Liver (tissue), 3 donors: ENCODE data around the gene GNLY.

Experiments
- CTCF ChIP-seq: fragments of 150-350 bp; IDR thresholded peaks from 2 replicates; pipeline ENCODE4 v1.5.1; 2017; ENCODE audit warnings: improper control_type of control experiment, low read depth, low read length; ENCODE audit not compliant: missing input control
- HNF4G ChIP-seq: IDR thresholded peaks from 2 replicates; pipeline ENCODE4 v1.6.1; 2016; ENCODE audit warnings: antibody characterized with exemption
- RXRA ChIP-seq, 2 donors: IDR thresholded peaks; 2 replicates each; pipeline ENCODE4 v1.6.1; 2017 to 2018; ENCODE audit warnings: antibody characterized with exemption in 2 of 2, mild to moderate bottlenecking in 1 of 2
- SP1 ChIP-seq: IDR thresholded peaks from 2 replicates; pipeline ENCODE4 v1.6.1; 2018; ENCODE audit warnings: antibody characterized with exemption, mild to moderate bottlenecking
- TAF1 ChIP-seq: conservative IDR thresholded peaks from 2 replicates; pipeline ENCODE4 v1.6.1; 2016; ENCODE audit warnings: antibody characterized with exemption, mild to moderate bottlenecking
- TF ChIP-seq, protein P1 (sequence below): IDR thresholded peaks from 2 replicates; pipeline ENCODE4 v1.6.1; 2016; ENCODE audit warnings: antibody characterized with exemption
- TF ChIP-seq, protein P2 (sequence below): IDR thresholded peaks from 2 replicates; pipeline ENCODE4 v1.6.1; 2016; ENCODE audit warnings: antibody characterized with exemption
- donor health status: healthy.
- donor health status: healthy.

DNA sequence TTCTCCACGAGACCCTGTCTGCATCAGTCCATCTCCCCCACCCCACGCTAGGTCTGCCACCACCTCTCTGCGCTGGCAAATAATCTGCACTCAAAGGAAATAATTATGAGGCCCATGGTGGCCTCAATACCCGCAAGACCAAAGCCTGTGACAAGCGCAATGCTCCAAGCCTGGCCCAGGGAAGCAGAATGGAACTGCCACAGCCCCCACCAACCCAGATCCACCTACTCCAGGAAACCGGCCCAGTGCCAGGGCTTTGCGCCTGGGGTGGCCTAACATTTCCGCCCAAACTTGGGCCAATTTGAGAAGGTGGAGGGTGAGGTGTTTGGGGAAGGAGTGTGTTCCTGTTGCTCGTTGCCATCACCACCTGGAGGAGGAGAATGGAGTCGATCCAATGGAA lies 33.6 kb downstream of the GNLY start:
- TF ChIP-seq CTCF (no peak), RXRA (IDR thresholded peaks at IDR 0.05) (no peak), SP1 (no peak), TAF1 (no peak), HNF4G (no peak)
- TF ChIP-seq, protein P1, sequence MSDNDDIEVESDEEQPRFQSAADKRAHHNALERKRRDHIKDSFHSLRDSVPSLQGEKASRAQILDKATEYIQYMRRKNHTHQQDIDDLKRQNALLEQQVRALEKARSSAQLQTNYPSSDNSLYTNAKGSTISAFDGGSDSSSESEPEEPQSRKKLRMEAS: no peak
- TF ChIP-seq, protein P2, sequence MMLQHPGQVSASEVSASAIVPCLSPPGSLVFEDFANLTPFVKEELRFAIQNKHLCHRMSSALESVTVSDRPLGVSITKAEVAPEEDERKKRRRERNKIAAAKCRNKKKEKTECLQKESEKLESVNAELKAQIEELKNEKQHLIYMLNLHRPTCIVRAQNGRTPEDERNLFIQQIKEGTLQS: no peak
